Neural cell (in vitro differentiated cells): ENCODE data around the gene ICE2. TPM values are rescaled to one million over a fixed set of nuclear protein-coding genes. Genes with fewer than 3 reads are reported as not detected.

ENCODE experiments used
- H2AFZ ChIP-seq: fragments of 200-600, 300-800 bp; sonication (generic), shearing (Covaris generic); 2 replicates; pipeline ENCODE4 v1.6.0; 2014; ENCODE audit warnings: low read depth, mild to moderate bottlenecking, antibody characterized with exemption, low read length, moderate library complexity
- H3F3A ChIP-seq: fragments of 200-600 bp; shearing (Covaris generic); 2 replicates; pipeline ENCODE4 v1.6.1; 2016; ENCODE audit warnings: mild to moderate bottlenecking, moderate library complexity, mixed read lengths, antibody characterized with exemption, low read length; ENCODE audit not compliant: insufficient read depth, poor library complexity, severe bottlenecking
- H3K27ac ChIP-seq: fragments of 200-600, 300-800 bp; sonication (generic), shearing (Covaris generic); 2 replicates; pipeline ENCODE4 v1.5.1; 2014; ENCODE audit warnings: mild to moderate bottlenecking, low read length, moderate library complexity
- H3K27me3 ChIP-seq: fragments of 300-800, 200-600 bp; sonication (generic), shearing (Covaris generic); 2 replicates; pipeline ENCODE4 v1.6.0; 2014; ENCODE audit warnings: mild to moderate bottlenecking, low read depth, low read length, moderate library complexity; ENCODE audit not compliant: insufficient read depth
- H3K36me3 ChIP-seq: fragments of 300-800, 200-600 bp; sonication (generic), shearing (Covaris generic); 2 replicates; pipeline ENCODE4 v1.5.1; 2014; ENCODE audit warnings: mild to moderate bottlenecking, antibody characterized with exemption, low read length, moderate library complexity; ENCODE audit not compliant: insufficient read depth
- H3K4me2 ChIP-seq: fragments of 300-800, 200-600 bp; sonication (generic), shearing (Covaris generic); 2 replicates; pipeline ENCODE4 v1.6.0; 2014; ENCODE audit warnings: mild to moderate bottlenecking, low read length
- H3K4me3 ChIP-seq: fragments of 300-800, 200-600 bp; sonication (generic), shearing (Covaris generic); 2 replicates; pipeline ENCODE4 v1.5.1; 2014; ENCODE audit warnings: mild to moderate bottlenecking, low read length, moderate library complexity
- H3K79me2 ChIP-seq: fragments of 200-600 bp; shearing (Covaris generic); replicated peaks from 2 replicates; pipeline ENCODE4 v1.6.0; 2014; ENCODE audit warnings: mild to moderate bottlenecking, low read length, moderate library complexity; ENCODE audit not compliant: insufficient read depth
- H3K9ac ChIP-seq: fragments of 300-800, 200-600 bp; sonication (generic), shearing (Covaris generic); 2 replicates; pipeline ENCODE4 v1.6.1; 2016; ENCODE audit warnings: mild to moderate bottlenecking, low read length, mixed read lengths
- H3K9me2 ChIP-seq: fragments of 200-600 bp; shearing (Covaris generic); 2 replicates; pipeline ENCODE4 v1.6.1; 2016; ENCODE audit warnings: mild to moderate bottlenecking, low read length, mixed read lengths; ENCODE audit not compliant: insufficient read depth
- H3K9me3 ChIP-seq: fragments of 200-600, 300-800 bp; sonication (generic), shearing (Covaris generic); 2 replicates; pipeline ENCODE4 v1.6.1; 2016; ENCODE audit warnings: mild to moderate bottlenecking, mixed run types, low read length, moderate library complexity, mixed read lengths
- H4K20me1 ChIP-seq: fragments of 200-600 bp; shearing (Covaris generic); 2 replicates; pipeline ENCODE4 v1.6.1; 2016; ENCODE audit warnings: mild to moderate bottlenecking, mixed run types; ENCODE audit not compliant: insufficient read depth
- EP300 ChIP-seq: fragments of 450-650 bp; conservative IDR thresholded peaks from 2 replicates; pipeline ENCODE4 v1.6.1; 2014; ENCODE audit warnings: antibody characterized with exemption, mild to moderate bottlenecking, moderate library complexity; ENCODE audit not compliant: poor library complexity, severe bottlenecking
- EZH2 ChIP-seq: fragments of 200-600, 300-800 bp; shearing (Covaris generic), sonication (generic); IDR thresholded peaks from 2 replicates; pipeline ENCODE4 v1.6.1; 2014; ENCODE audit warnings: antibody characterized with exemption, low read length, borderline replicate concordance, mild to moderate bottlenecking; ENCODE audit not compliant: insufficient read depth, poor library complexity, severe bottlenecking
- MXI1 ChIP-seq: fragments of 450-650 bp; conservative IDR thresholded peaks from 2 replicates; pipeline ENCODE4 v1.6.1; 2014; ENCODE audit warnings: antibody characterized with exemption, mild to moderate bottlenecking; ENCODE audit not compliant: poor library complexity, severe bottlenecking
- POLR2AphosphoS5 ChIP-seq: IDR thresholded peaks from 2 replicates; pipeline ENCODE4 v1.6.1; 2012
- RAD21 ChIP-seq: fragments of 450-650 bp; conservative IDR thresholded peaks from 2 replicates; pipeline ENCODE4 v1.6.1; 2014; ENCODE audit warnings: antibody characterized with exemption, mild to moderate bottlenecking, moderate library complexity
- SMC3 ChIP-seq: fragments of 450-650 bp; conservative IDR thresholded peaks from 2 replicates; pipeline ENCODE4 v1.6.1; 2014; ENCODE audit warnings: antibody characterized with exemption, mild to moderate bottlenecking, moderate library complexity; ENCODE audit not compliant: poor library complexity
- TAF1 ChIP-seq: IDR thresholded peaks from 2 replicates; pipeline ENCODE4 v1.6.1; 2012; ENCODE audit warnings: low read depth
- polyA plus RNA-seq: library from polyadenylated mRNA; depleted of rRNA; stranded (reverse); fragments of >200 nt; gene quantifications from 2 replicates; pipeline ENCODE4 v1.2.3, GENCODE V29; 2014
- TF ChIP-seq, protein P1 (sequence below): IDR thresholded peaks from 2 replicates; pipeline ENCODE4 v1.6.1; 2012; ENCODE audit warnings: borderline replicate concordance
- TF ChIP-seq, protein P2 (sequence below): fragments of 450-650 bp; IDR thresholded peaks from 2 replicates; pipeline ENCODE4 v1.5.1; 2014; ENCODE audit warnings: antibody characterized with exemption, mild to moderate bottlenecking, moderate library complexity; ENCODE audit not compliant: poor library complexity, severe bottlenecking

ICE2 gene
- polyA plus RNA-seq, 1 donor from 2014 or later = 34.0 TPM

DNA sequence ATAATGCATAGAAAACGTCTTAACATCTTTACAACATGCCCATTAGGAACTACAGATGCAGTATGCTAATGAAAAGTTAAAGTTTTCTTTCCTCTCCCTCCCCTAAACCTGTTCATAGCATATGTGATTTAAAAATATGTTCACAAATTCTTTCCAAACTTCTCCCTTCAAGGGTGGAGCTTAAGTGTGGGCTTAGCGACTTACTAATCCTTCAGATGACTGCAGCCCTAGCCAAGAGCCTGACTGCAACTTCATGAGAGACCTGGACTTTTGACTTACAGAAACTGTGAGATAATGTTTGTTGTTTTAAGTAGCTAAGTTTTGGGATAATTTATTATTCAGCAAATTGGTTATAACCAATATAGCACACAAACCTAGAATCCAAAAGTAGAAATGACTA, 59.2 kb downstream of the ICE2 start:
- Histone ChIP-seq H3K27ac (no peak overlapping the region), H3F3A (no peaks in the 10 kb centered on the region), H4K20me1 (no peaks in the 10 kb centered on the region), H2AFZ (no peak overlapping the region), H3K9ac (no peak overlapping the region), H3K27me3 (no peaks in the 10 kb centered on the region), H3K79me2 (no peaks in the 10 kb centered on the region), H3K4me3 (no peak overlapping the region), H3K4me2 (no peak overlapping the region), H3K9me3 (no peaks in the 10 kb centered on the region), H3K9me2 (no peaks in the 10 kb centered on the region), H3K36me3 (no peaks in the 10 kb centered on the region)
- TF ChIP-seq POLR2AphosphoS5 (no peak), MXI1 (no peak), EZH2 (no peak), RAD21 (no peak), TAF1 (no peak), EP300 (no peak), SMC3 (no peak)
- TF ChIP-seq, protein P1, sequence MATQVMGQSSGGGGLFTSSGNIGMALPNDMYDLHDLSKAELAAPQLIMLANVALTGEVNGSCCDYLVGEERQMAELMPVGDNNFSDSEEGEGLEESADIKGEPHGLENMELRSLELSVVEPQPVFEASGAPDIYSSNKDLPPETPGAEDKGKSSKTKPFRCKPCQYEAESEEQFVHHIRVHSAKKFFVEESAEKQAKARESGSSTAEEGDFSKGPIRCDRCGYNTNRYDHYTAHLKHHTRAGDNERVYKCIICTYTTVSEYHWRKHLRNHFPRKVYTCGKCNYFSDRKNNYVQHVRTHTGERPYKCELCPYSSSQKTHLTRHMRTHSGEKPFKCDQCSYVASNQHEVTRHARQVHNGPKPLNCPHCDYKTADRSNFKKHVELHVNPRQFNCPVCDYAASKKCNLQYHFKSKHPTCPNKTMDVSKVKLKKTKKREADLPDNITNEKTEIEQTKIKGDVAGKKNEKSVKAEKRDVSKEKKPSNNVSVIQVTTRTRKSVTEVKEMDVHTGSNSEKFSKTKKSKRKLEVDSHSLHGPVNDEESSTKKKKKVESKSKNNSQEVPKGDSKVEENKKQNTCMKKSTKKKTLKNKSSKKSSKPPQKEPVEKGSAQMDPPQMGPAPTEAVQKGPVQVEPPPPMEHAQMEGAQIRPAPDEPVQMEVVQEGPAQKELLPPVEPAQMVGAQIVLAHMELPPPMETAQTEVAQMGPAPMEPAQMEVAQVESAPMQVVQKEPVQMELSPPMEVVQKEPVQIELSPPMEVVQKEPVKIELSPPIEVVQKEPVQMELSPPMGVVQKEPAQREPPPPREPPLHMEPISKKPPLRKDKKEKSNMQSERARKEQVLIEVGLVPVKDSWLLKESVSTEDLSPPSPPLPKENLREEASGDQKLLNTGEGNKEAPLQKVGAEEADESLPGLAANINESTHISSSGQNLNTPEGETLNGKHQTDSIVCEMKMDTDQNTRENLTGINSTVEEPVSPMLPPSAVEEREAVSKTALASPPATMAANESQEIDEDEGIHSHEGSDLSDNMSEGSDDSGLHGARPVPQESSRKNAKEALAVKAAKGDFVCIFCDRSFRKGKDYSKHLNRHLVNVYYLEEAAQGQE = no peak
- TF ChIP-seq, protein P2, sequence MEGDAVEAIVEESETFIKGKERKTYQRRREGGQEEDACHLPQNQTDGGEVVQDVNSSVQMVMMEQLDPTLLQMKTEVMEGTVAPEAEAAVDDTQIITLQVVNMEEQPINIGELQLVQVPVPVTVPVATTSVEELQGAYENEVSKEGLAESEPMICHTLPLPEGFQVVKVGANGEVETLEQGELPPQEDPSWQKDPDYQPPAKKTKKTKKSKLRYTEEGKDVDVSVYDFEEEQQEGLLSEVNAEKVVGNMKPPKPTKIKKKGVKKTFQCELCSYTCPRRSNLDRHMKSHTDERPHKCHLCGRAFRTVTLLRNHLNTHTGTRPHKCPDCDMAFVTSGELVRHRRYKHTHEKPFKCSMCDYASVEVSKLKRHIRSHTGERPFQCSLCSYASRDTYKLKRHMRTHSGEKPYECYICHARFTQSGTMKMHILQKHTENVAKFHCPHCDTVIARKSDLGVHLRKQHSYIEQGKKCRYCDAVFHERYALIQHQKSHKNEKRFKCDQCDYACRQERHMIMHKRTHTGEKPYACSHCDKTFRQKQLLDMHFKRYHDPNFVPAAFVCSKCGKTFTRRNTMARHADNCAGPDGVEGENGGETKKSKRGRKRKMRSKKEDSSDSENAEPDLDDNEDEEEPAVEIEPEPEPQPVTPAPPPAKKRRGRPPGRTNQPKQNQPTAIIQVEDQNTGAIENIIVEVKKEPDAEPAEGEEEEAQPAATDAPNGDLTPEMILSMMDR = no peak

DNA sequence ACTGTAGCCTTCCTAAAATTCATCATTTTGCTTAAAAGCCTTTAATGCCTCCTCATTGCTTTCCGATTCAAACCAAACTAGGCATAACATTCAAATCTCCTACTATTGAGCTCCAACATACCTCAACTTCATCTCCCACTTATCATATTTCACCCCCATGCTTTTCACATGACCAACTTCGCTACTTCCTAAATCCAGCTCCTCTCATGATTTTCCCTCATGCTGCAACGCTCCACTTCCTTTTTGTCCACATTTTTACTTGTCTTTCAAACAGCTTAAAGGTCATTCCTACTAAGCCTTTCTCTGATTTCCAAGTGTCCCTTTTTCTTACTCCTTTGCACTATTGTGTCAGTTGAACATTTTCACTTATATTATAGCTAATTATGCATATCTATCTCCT, 60.8 kb downstream of the ICE2 start:
- Histone ChIP-seq H3F3A (no peaks in the 10 kb centered on the region), H3K27ac (no peak overlapping the region), H3K36me3 (no peaks in the 10 kb centered on the region), H2AFZ (no peak overlapping the region), H3K9ac (no peak overlapping the region), H3K4me2 (no peak overlapping the region), H3K27me3 (no peaks in the 10 kb centered on the region), H3K79me2 (no peaks in the 10 kb centered on the region), H4K20me1 (no peaks in the 10 kb centered on the region), H3K4me3 (no peak overlapping the region), H3K9me3 (no peaks in the 10 kb centered on the region), H3K9me2 (no peaks in the 10 kb centered on the region)
- no peak for TF ChIP-seq TAF1

DNA sequence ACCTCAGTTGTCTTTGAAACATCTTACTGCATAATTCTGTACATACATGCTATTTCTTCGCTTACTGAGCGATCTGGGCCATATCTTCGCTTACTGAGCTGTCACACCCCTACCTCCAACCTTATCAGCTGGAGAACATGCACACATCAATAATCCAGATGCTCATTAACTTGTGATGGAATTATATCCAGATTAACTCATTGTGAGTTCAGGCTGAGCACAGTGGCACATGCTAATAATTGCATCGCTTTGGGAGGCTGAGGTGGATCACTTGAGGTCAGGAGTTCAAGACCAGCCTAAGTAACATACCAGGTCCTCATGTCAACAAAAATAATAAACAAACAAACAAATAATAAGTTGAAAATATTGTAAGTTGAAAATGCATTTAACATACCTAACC, 61.8 kb downstream of the ICE2 start:
- no peaks in the 10 kb centered on the region for H4K20me1 ChIP-seq
- H3K27me3 ChIP-seq = no peaks in the 10 kb centered on the region
- H3K9me2 ChIP-seq = no peaks in the 10 kb centered on the region
- H3F3A ChIP-seq = no peaks in the 10 kb centered on the region
- no peak overlapping the region for H3K4me2 ChIP-seq
- H2AFZ ChIP-seq = no peak overlapping the region
- TF ChIP-seq TAF1 (no peak), MXI1 (no peak), POLR2AphosphoS5 (no peak), EP300 (no peak), EZH2 (no peak), RAD21 (no peak), SMC3 (no peak)
- TF ChIP-seq, protein P2 = no peak
- TF ChIP-seq, protein P1 = no peak
- no peak overlapping the region for H3K27ac ChIP-seq
- H3K9me3 ChIP-seq = no peaks in the 10 kb centered on the region
- no peak overlapping the region for H3K4me3 ChIP-seq
- H3K36me3 ChIP-seq = no peaks in the 10 kb centered on the region
- H3K9ac ChIP-seq = no peak overlapping the region
- H3K79me2 ChIP-seq = no peaks in the 10 kb centered on the region
